Activated naive CD4-positive, alpha-beta T cell (primary cell): Measurements from ENCODE around the gene TMEM33.

Experiments
- DNase-seq, 4 experiments: peaks; one replicate each; lab custom pipeline; 2025; lab: John Stamatoyannopoulos, UW

Gene TMEM33

GRCh38 chr4:41939016-41939626, 3.9 kb downstream of the TMEM33 start:
- no peak for DNase-seq

DNA sequence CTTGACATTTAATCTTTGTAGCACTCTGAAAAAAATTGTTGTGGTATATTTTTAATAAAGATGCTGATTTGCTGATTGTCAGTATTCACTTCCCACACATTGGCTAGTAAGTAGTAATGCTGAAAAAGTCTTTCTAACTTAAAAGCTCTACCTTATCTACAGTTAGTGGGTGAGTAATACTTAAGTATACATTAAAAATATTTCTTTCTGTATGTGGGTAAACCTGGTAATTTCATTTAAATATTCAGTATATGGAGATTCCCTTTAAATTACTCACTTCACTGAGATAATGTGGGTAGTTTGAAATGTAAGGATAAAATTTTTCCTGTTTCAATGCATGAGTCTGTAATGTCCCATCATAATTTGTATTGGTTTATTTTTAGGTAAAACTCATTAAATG, 5.6 kb downstream of the TMEM33 start:
- no peak for DNase-seq

- no peak for DNase-seq
Observed at GRCh38 chr4:41943506-41943905, 8.3 kb downstream of the TMEM33 start.

DNA sequence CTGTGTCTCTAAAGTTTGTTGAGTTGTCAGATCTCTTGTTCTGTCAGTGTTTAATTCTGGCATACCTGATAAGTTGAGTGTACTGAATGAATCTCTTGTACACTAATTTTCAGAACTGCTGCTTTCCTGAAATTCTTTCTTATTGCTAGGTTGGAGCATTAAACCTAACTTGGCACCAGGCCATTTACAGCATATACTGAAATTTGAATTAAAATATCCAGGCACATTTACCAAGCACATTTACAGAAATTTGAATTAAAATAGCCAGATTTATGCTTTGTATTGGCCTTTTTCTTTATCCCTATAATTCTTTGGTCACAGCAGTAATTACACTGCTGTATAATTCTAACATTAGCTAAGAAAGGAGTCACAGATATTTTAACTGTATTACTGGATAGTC, 8.9 kb downstream of the TMEM33 start:
- no peak for DNase-seq

GRCh38 chr4:41949531-41949930, 14.3 kb downstream of the TMEM33 start:
- no peak for DNase-seq

DNA sequence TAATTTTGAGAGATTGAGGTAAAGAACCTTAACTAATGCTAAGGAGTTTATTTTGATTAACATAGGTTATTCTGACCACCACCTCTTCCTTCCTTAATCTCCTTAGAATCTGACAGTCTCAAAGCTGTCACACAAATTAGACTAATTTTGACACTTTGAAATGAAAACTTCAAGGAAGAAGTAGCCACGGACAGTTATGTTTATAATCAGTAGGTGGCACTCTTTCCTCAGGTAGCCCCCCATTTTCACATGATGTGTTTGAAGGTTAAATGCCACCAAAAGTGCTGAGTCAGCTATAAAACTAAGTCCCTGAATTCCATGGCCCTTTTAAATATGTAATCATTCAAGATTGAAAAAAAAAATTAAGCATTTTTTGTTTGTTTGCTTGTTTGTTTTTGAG, 22.4 kb downstream of the TMEM33 start:
- no peak for DNase-seq

- DNase-seq: no peak
Observed at GRCh38 chr4:41963105-41963504, 27.9 kb downstream of the TMEM33 start.

DNA sequence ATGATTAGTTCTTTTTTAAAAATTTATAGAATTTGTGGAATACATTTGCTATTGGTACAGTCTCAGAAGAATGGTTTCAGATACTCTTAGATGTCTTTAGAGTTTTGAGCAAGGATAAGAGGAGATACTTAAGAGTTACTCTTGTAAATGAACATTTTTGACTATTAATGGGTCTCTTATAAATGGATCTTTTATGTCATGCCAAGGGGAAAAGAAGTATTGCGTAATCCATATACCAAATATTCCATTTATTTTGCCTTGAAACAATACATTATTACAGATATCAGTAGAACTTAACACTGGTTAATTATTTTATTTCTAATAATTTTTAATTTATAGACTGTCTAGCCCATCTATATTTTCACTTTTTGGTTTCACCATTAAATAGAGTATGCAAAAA, 29.2 kb downstream of the TMEM33 start:
- DNase-seq: no peak

DNA sequence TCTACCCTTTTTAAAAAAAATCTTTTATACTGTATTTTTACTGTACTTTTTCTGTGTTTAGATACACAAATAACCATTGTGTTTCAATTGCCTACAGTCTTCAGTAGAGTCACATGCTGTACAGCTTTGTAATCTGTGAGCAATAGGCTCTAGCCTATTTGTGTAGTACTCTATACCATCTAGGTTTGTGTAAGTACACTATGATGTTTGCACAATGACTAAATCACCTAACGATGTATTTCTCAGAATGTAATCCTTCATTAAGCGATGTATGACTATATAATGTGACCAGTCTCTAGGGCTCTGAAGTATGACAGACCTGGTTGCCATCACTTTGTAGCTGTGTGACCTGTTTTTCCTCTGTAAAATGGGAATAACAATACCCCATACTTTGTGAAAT, 32.2 kb downstream of the TMEM33 start:
- DNase-seq: no peak

DNA sequence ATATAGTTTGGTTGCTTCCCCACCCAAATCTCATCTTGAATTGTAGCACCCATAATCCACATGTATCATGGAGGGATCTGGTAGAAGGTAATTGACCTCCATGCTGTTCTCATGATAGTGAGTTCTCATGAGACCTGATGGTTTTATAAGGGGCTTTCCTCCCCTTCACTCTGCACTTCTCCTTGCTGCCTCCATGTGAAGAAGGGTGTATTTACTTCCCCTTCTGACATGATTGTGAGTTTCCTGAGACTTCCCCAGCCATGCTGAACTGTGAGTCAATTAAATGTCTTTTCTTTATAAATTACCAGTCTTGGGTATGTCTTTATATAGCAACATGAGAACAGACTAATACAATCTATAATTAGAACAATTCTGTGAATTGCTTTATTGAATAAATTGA, 34.4 kb downstream of the TMEM33 start:
- no peak for DNase-seq

DNA sequence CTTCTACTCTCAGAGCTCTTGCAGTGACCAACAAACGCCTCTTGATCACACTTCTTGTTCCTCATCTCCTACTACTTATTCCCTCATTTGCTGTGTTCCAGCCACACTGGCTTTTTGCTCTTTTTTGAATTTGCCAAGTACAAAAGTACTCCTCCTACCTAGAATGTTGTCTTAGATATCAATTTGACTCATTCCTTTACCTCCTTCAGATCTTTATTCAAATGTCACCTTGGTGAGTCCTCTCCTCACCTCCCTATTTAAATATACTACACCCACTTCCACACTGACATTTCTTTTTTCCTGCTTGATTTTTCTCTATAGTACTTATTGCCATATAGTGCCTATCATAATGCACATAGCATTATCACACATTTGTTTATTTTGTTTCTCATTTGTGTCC, 40.1 kb downstream of the TMEM33 start:
- DNase-seq: no peak

DNA sequence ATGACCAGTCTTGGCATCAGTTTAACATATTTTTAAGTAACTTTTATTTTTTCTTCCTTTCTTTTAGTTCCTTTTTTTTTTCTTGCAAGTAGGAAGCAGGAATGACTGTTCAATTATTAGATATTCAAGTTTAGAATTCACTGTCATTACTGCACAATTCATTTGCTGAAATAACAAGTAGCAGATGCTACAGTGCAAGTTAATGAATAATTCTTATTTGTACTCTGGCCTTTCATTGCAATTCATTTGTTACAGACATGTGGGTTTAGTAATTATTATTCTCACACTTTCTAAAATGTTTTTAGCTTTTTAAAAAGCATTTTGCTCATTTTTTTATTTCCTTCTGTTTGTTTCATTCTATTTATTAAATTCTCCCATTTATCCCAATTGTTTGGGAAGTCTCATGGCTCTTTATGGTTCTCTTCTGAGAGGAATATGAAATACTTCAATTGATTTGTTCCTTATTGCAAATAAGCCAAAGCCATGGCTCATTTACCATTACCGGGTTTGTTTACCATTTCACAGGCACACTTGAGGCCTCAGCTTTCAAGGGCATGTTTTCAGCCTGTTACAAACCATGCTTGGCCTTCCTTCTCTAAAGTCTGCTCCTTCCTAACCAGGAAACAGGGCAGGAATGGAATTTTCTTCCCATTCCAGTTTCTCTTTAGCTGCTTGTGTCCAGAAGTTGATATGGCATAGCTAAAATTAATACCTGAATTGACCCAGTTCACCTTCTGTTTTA, 41.7 kb downstream of the TMEM33 start:
- no peak for DNase-seq

DNA sequence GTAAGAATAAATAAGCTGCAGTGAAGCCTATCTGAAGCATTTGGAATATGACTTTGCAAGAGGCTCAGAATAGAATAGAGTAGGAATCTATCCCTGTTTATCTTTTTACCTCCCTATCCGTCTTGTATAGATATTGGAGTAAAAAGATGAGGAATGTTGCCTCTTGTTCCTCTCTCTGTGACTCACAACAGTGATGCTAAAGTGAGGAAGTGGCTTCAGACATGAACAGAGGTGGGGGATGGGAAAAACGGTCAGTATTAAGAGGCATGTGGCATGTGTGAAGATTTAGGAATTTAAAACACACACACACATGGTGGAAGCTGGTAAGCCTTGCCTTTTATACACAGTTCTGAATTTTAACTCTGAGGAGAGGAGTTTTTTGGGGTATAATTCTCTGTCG, 42.5 kb downstream of the TMEM33 start:
- DNase-seq: no peak

DNA sequence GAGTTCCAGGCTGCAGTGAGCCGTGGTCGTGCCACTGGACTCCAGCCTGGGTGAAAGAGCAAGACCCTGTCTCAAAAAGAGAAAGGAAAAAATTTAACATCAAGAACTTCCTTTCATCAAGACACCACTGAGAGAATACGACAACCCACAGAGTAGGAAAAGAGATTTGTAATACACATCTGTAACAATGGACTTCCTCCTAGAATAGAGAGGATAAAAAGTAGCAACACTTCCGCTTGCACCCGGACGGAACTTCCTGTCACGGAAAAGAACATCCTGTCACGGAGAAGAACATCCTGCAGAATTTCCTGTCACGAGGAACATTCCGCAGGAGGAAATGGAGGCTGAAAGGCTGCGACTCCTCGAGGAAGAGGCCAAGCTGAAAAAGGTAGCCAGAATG, 46.2 kb downstream of the TMEM33 start, which contains the start of gene DCAF4L1:
Gene DCAF4L1 (plus strand): TSS at position 301 of the 400 bp plus-strand sequence. CDS start 37 bp downstream, at position 338.
- DNase-seq: no peak

DNA sequence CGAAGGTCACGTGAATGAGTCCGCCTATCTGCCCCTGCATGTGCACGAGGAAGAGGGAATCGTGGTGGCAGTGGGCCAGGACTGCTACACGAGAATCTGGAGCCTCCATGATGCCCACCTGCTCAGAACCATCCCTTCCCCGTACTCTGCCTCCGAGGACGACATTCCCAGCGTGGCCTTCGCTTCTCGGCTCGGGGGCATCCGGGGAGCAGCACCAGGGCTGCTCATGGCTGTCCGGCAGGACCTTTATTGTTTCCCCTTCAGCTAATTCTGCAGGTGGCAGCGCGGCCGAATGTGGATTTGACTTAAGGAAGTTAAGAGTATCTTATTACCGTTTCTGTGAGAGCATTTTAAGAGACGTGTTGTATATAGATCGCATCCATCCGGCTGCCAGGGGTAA, 47.5 kb downstream of the TMEM33 start:
- DNase-seq: no peak

DNA sequence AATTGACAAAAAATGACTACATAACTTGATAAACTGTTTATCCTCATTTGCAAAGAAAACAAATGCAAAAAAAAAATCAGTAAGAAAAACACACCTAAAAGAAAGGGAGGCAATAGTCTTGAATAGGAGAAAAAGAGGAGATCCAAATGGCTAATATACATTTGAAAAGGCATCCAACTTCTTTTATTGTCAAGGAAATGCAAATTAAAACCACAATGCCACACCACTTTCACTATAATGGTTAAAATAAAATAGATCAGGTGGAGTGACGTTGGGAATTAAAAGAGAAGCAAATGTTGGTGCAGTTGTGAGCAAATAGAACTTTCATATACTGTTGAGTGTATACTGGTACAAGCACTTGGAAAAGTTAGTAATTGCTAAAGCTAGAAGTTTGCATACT, 49.9 kb downstream of the TMEM33 start:
- DNase-seq: no peak

DNA sequence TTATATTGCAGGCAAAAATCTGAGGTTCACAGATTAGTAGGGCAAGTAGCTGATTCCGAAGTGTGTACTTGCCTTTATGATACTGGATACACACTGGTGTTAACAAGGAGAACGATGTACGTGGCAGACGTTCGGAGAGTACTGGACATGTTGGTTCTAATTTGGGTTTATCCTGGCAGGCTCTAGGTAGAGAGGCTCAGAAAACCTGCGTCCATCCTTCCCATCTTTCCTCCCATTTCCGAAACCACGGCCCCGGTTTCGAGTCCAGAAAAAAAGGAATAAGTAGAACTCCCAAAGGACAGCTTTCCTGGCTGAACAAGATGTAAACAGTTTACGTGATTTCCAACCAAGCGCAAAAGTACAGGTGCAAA, 54.8 kb downstream of the TMEM33 start:
- DNase-seq: no peak

DNA sequence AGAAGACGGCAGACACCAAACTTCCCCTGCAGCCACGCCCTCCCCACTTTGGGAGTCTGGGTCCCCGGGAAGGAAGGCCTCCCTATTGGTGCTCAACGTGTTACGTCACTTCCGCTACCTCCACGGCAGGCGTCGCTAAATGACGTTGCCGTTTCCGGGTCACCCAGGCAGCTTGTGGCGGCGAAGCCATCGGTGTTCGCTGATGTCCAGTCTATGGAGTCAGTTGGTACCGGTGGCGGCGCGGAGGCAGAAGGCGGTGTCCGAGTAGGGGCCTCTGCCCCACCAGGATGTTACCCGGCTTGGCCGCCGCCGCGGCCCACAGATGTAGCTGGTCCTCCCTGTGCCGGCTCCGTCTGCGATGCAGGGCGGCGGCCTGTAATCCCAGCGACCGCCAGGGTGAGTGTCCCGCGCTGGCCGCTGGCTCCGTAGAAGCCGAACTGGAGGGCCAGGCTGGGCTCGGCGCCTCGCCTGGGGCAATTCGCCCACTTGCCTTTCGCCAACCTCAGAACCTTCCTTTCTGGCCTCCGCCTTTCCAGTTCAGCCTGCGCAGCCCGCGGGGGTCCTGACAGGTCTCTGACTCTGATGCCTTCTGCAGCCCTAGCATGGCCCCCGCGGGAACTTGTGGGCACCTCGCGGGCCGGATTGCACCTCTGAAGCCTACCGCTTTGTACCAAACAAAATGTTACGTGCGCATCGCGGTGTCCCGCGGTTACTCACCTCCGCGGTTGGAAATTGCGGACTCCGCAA, 55.3 kb downstream of the TMEM33 start, which contains the start of gene SLC30A9:
Gene SLC30A9 (plus strand): TSS at position 166 of the 747 bp plus-strand sequence. CDS start 122 bp downstream, at position 288.
- peak; percentile 69 to 81 (median 74) for DNase-seq

DNA sequence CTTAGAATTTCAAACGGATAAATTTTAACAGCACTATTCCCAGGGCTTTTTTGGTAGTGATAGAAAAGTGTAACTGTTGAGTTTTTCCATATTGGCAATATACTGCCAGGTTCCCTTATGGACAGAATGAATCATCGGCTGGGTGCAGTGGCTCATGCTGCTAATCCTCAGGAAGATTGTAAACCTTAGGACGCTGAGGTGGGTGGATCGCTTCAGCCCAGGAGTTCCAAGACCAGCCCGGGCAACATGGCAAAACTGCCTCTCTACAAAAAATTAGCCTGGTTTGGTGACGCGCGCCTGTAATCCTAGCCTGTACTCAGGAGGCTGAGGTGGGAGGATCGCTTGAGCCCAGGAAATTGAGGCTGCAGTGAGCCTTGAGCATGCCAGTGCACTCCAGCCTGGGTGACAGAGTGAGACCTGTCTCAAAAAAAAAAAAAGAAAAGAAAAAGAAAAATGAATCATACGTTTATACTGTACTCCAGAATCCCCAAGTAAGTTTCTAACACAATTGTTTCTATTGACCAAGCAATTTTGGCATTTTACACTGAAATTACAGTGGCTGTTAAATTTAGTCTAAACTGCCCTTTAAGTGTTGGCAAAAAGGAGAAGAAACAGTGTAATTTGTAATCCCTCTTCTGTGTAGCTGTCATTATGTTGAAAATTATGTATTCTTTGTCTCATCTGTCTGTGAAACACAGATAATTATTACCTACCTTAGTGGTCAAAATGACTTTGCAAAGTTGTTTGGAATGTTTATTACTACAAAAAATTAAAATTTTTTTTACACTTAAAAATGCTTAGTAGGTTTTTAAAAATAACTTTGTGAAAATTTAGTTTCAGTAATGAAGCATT, 56.9 kb downstream of the TMEM33 start:
- no peak for DNase-seq

DNA sequence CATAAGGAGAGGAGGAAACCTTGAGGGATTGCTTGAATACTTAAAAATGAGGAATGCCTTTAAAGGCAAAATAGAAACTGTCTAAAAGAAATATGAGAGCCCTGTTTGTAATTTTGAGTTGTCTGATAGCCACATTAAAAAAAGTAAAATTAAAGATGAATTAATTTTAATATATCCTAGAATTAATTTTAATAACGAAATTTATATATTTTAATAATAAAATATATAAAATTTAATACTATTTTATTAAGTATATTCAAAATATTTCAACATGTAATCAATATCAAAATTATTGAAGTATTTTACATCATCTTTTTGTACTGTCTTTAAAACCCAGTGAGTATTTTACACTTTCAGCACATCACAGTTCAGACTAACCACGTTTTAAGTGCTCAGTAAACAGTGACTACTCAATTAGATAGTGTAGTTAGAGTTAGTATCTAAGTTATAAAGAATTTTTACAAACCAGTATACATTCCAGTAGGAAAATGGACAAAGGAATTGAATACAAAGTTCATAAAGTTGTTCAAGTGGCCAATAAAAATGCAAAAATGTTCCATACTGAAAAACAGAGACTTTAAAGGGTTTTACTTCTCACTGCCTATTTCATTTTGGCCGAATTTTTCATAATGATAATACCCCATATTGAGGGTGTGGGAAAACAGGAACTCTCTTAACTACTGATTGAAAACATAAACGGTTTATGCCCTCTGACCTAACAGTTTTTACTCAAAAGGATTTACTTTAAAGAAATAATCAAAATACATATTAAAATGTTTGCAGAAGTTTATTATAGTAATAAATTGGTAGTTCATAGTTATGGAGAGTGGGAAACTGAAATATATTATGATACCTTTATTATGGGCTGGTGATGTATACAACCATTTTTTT, 58.0 kb downstream of the TMEM33 start:
- no peak for DNase-seq

DNA sequence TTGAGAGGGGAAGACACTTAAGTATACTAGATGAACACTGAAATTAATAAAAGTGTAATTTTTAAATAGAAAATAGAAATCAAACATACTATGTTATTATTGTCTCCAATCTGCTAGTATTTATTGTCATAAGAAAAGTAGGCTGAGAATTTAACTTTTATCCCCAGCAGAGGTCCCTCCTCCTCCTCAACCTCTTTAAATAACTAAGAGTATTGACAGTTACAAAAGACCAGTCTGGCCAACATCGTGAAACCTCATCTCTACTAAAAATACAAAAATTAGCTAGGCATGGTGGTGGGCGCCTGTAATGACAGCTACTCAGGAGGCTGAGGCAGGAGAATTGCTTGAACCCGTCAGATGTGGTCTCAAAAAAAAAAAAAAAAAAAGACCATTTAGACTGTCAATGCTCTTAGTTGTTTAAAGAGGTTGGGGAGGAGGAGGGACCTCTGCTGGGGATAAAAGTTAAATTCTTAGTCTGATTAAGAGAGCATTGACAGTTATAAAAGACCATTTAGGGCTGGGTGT, 59.3 kb downstream of the TMEM33 start:
- no peak for DNase-seq
